Neural progenitor cell (in vitro differentiated cells): ENCODE measurements around the gene RASGEF1B. TPM values are rescaled to one million over a fixed set of nuclear protein-coding genes. Genes with fewer than 3 reads are reported as not detected.
"Not testable (repeated sequence)": the region's sequence is repeated elsewhere in the genome, so short reads cannot be mapped to it uniquely, and the experiment has no call there.

Experiments
- DNase-seq: peaks from one replicate; pipeline ENCODE4 v3.0.0-alpha.2; 2016; ENCODE audit warnings: low spot score
- H2AFZ ChIP-seq: fragments of 200-600 bp; sonication (generic); replicated peaks from 2 replicates; pipeline ENCODE4 v1.6.1; 2016; ENCODE audit warnings: antibody characterized with exemption
- H3F3A ChIP-seq: fragments of 200-600 bp; sonication (generic); 2 replicates; pipeline ENCODE4 v1.6.1; 2016; ENCODE audit warnings: antibody characterized with exemption, low read depth
- H3K27ac ChIP-seq: fragments of 200-600 bp; sonication (generic); 2 replicates; pipeline ENCODE4 v1.5.1; 2016; ENCODE audit warnings: mild to moderate bottlenecking
- H3K27me3 ChIP-seq: fragments of 200-600 bp; sonication (generic); 2 replicates; pipeline ENCODE4 v1.6.1; 2016; ENCODE audit warnings: mild to moderate bottlenecking, moderate library complexity
- H3K36me3 ChIP-seq: fragments of 200-600 bp; sonication (generic); 2 replicates; pipeline ENCODE4 v1.5.1; 2016
- H3K4me1 ChIP-seq: fragments of 200-600 bp; sonication (generic); 2 replicates; pipeline ENCODE4 v1.6.1; 2016; ENCODE audit warnings: mixed run types
- H3K4me2 ChIP-seq: fragments of 200-600 bp; sonication (generic); 2 replicates; pipeline ENCODE4 v1.6.1; 2016
- H3K4me3 ChIP-seq: fragments of 200-600 bp; sonication (generic); 2 replicates; pipeline ENCODE4 v1.5.1; 2016
- H3K79me2 ChIP-seq: fragments of 200-600 bp; sonication (generic); 2 replicates; pipeline ENCODE4 v1.6.1; 2016; ENCODE audit warnings: low read depth
- H3K9ac ChIP-seq: fragments of 200-600 bp; sonication (generic); 2 replicates; pipeline ENCODE4 v1.6.1; 2016
- H3K9me3 ChIP-seq: fragments of 200-600 bp; sonication (generic); 2 replicates; pipeline ENCODE4 v1.5.1; 2016; ENCODE audit warnings: low read depth
- H4K20me1 ChIP-seq: fragments of 200-600 bp; sonication (generic); 2 replicates; pipeline ENCODE4 v1.6.1; 2016; ENCODE audit warnings: low read depth
- H3K27ac Mint-ChIP-seq: 3 replicates; pipeline ENCODE4 v1.8.0; 2021; ENCODE audit warnings: mixed read lengths
- H3K27me3 Mint-ChIP-seq: 2 replicates; pipeline ENCODE4 v1.8.0; 2022; ENCODE audit warnings: low read depth, mild to moderate bottlenecking, inconsistent platforms, moderate library complexity, mixed read lengths; ENCODE audit not compliant: insufficient read depth
- H3K36me3 Mint-ChIP-seq: 3 replicates; pipeline ENCODE4 v1.8.0; 2021; ENCODE audit warnings: mixed read lengths
- H3K4me1 Mint-ChIP-seq: 3 replicates; pipeline ENCODE4 v1.8.0; 2021; ENCODE audit warnings: mixed read lengths
- H3K4me3 Mint-ChIP-seq: 3 replicates; pipeline ENCODE4 v1.8.0; 2021; ENCODE audit warnings: mild to moderate bottlenecking, moderate library complexity, mixed read lengths
- H3K9me3 Mint-ChIP-seq: 3 replicates; pipeline ENCODE4 v1.8.0; 2020; ENCODE audit warnings: mixed read lengths
- CTCF ChIP-seq: fragments of 200-600 bp; sonication (generic); IDR thresholded peaks from 2 replicates; pipeline ENCODE4 v1.5.1; 2017; ENCODE audit warnings: antibody characterized with exemption, mild to moderate bottlenecking
- EZH2 ChIP-seq: fragments of 200-600 bp; sonication (generic); IDR thresholded peaks from 2 replicates; pipeline ENCODE4 v1.6.1; 2017; ENCODE audit warnings: antibody characterized with exemption, mild to moderate bottlenecking, moderate library complexity
- EZH2phosphoT487 ChIP-seq: fragments of 200-600 bp; sonication (generic); IDR thresholded peaks from 2 replicates; pipeline ENCODE4 v1.6.1; 2017; ENCODE audit warnings: antibody characterized with exemption
- total RNA-seq: library from RNA; depleted of rRNA; stranded (reverse); fragments of >200 nt; gene quantifications from 2 replicates; pipeline ENCODE4 v1.2.3, GENCODE V29; 2015; ENCODE audit warnings: low replicate concordance

Gene RASGEF1B
- total RNA-seq, 1 donor from 2014 or later: 9.4 TPM

- no peak overlapping the region for H3K4me3 Mint-ChIP-seq
- no peaks in the 10 kb centered on the region for H3K36me3 ChIP-seq
- TF ChIP-seq CTCF: no peak
- no peak for TF ChIP-seq EZH2
- TF ChIP-seq EZH2phosphoT487: no peak
- DNase-seq: no peak
- H3K27me3 ChIP-seq: no peaks in the 10 kb centered on the region
- H4K20me1 ChIP-seq: no peaks in the 10 kb centered on the region
- H3K27me3 Mint-ChIP-seq: peaks cover 3% of the 10 kb centered on the region
- no peaks in the 10 kb centered on the region for H3K36me3 Mint-ChIP-seq
- peaks cover 5% of the 10 kb centered on the region for H3K9me3 Mint-ChIP-seq
- no peak overlapping the region for H3K4me3 ChIP-seq
- no peak overlapping the region for H3K4me2 ChIP-seq
- H3K9ac ChIP-seq: no peak overlapping the region
- H3F3A ChIP-seq: no peaks in the 10 kb centered on the region
- no peaks in the 10 kb centered on the region for H3K9me3 ChIP-seq
- no peak overlapping the region for H3K27ac Mint-ChIP-seq
- no peaks in the 10 kb centered on the region for H3K79me2 ChIP-seq
- H3K4me1 Mint-ChIP-seq: no peaks in the 10 kb centered on the region
- no peak overlapping the region for H3K27ac ChIP-seq
- no peaks in the 10 kb centered on the region for H3K4me1 ChIP-seq
- no peak overlapping the region for H2AFZ ChIP-seq
These were observed 10.6 kb upstream of the RASGEF1B start for GRCh38 chr4:81482326-81482725.

- Histone ChIP-seq H3K9me3 (no peaks in the 10 kb centered on the region), H3K4me1 (no peaks in the 10 kb centered on the region), H3K4me3 (no peak overlapping the region), H3F3A (no peaks in the 10 kb centered on the region), H3K4me2 (no peak overlapping the region), H3K36me3 (no peaks in the 10 kb centered on the region), H3K27me3 (no peaks in the 10 kb centered on the region), H3K79me2 (no peaks in the 10 kb centered on the region), H4K20me1 (no peaks in the 10 kb centered on the region), H3K9ac (no peak overlapping the region), H3K27ac (no peak overlapping the region), H2AFZ (no peak overlapping the region)
- H3K4me3 Mint-ChIP-seq: no peak overlapping the region
- H3K27ac Mint-ChIP-seq: no peak overlapping the region
- no peaks in the 10 kb centered on the region for H3K36me3 Mint-ChIP-seq
- peaks cover 5% of the 10 kb centered on the region for H3K9me3 Mint-ChIP-seq
- TF ChIP-seq EZH2 (no peak), CTCF (no peak)
- no peaks in the 10 kb centered on the region for H3K4me1 Mint-ChIP-seq
- no peak for DNase-seq
- peaks cover 3% of the 10 kb centered on the region for H3K27me3 Mint-ChIP-seq
These were observed 9.4 kb upstream of the RASGEF1B start for GRCh38 chr4:81481151-81481550.

GRCh38 chr4:81479573-81479972, 7.9 kb upstream of the RASGEF1B start:
- not testable (repeated sequence) for H3K27me3 Mint-ChIP-seq, H3K9me3 Mint-ChIP-seq, H3K36me3 ChIP-seq, H3K9ac ChIP-seq, H4K20me1 ChIP-seq, H3K4me1 Mint-ChIP-seq, H3K27ac Mint-ChIP-seq, H3K27me3 ChIP-seq, H3K9me3 ChIP-seq, H3F3A ChIP-seq, H3K4me3 ChIP-seq, H3K27ac ChIP-seq, H3K4me1 ChIP-seq, H2AFZ ChIP-seq, H3K4me2 ChIP-seq, H3K36me3 Mint-ChIP-seq, DNase-seq, H3K4me3 Mint-ChIP-seq, H3K79me2 ChIP-seq

GRCh38 chr4:81473331-81474265, 1.9 kb upstream of the RASGEF1B start:
- H3K4me2 ChIP-seq, H3K9me3 ChIP-seq, H3K9ac ChIP-seq, H3K27ac Mint-ChIP-seq, H3K36me3 Mint-ChIP-seq, H3K79me2 ChIP-seq, H3K27me3 Mint-ChIP-seq, H4K20me1 ChIP-seq, H3K27ac ChIP-seq, H3K36me3 ChIP-seq, H3K9me3 Mint-ChIP-seq, H3K4me3 ChIP-seq: not testable (repeated sequence)
- Histone ChIP-seq H2AFZ (peak overlapping the region; percentile 50), H3K4me1 (peaks cover 14% of the 10 kb centered on the region), H3F3A (peaks cover 21% of the 10 kb centered on the region), H3K27me3 (peaks cover 26% of the 10 kb centered on the region)
- H3K4me1 Mint-ChIP-seq: peaks cover 22% of the 10 kb centered on the region
- H3K4me3 Mint-ChIP-seq: peak overlapping the region; percentile 47
- peak; percentile 62 for DNase-seq
